ENCODE results near the gene PGLYRP4. TPM values are rescaled to one million over a fixed set of nuclear protein-coding genes. Genes with fewer than 3 reads are reported as not detected.
"Not testable (repeated sequence)": the region's sequence is repeated elsewhere in the genome, so short reads cannot be mapped to it uniquely, and the experiment has no call there.

PGLYRP4 gene
- total RNA-seq, 1 donor from 2014 or later = not detected

DNA sequence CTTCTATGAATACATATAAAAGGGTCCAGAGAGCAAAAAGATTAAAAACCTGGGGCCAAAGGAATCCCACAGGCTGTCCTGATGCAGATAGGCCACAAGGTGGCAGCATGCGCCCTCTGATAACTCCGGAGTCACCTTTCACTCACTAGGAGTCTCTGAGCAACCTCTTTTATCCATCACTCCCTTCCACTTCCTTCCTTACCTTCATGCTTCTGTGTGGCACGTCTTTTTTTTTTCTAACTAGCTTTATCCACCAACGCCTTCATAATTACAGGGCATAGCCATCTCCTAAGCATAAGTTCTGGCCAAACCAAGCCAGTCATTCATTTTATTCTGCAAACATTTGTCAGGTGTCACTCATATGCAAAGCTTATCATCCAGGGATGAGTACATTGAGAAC lies 3.9 kb upstream of the PGLYRP4 start:
- peak; percentile 48 for DNase-seq (ENCODE audit: low spot score, unreplicated experiment)
- peaks cover 27% of the 10 kb centered on the region for H3K27me3 Mint-ChIP-seq
- no peaks in the 10 kb centered on the region for H3K9me3 Mint-ChIP-seq (ENCODE audit: low read depth)
- H3K4me1 Mint-ChIP-seq (ENCODE audit: low read depth) = no peaks in the 10 kb centered on the region
- H3K27ac Mint-ChIP-seq = no peak overlapping the region
- TF ChIP-seq, protein P1, sequence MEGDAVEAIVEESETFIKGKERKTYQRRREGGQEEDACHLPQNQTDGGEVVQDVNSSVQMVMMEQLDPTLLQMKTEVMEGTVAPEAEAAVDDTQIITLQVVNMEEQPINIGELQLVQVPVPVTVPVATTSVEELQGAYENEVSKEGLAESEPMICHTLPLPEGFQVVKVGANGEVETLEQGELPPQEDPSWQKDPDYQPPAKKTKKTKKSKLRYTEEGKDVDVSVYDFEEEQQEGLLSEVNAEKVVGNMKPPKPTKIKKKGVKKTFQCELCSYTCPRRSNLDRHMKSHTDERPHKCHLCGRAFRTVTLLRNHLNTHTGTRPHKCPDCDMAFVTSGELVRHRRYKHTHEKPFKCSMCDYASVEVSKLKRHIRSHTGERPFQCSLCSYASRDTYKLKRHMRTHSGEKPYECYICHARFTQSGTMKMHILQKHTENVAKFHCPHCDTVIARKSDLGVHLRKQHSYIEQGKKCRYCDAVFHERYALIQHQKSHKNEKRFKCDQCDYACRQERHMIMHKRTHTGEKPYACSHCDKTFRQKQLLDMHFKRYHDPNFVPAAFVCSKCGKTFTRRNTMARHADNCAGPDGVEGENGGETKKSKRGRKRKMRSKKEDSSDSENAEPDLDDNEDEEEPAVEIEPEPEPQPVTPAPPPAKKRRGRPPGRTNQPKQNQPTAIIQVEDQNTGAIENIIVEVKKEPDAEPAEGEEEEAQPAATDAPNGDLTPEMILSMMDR (IDR thresholded peaks at IDR 0.05; ENCODE audit: unreplicated experiment) = peak; percentile 97
- H3K4me3 Mint-ChIP-seq (ENCODE audit: low read depth) = no peak overlapping the region
- no peaks in the 10 kb centered on the region for H3K36me3 Mint-ChIP-seq (ENCODE audit: insufficient read depth)

DNA sequence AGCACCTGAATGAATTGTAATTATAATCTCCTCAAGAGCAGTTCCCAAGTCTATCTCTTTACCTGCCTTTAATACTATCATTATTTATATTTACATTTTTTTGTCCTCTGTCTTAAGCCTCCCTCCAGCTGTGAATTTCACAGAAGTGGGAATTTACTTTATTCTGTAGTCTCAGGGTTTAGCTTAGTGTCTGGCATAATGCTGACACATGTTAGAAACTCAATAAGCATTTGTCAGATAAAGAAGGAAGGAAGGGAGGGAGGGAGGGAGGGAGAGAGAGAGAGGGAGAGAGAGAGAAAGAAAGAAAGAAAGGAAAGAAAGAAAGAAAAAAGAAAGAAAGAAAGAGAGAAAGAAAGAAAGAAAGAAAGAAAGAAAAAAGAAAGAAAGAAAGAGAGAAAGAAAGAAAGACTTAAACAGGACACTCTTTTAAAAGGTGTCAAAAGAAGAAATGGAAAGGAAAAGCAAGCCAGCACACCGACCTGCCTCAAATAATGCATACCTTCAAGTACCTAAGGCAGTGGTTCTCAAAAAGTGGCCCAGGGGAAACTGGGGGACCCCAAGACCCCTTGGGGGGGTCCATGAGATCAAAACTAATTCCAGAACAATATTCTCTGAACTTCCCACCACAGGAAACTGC lies 1.8 kb upstream of the PGLYRP4 start:
- H3K9me3 Mint-ChIP-seq (ENCODE audit: low read depth) = no peaks in the 10 kb centered on the region
- no peak overlapping the region for H3K27ac Mint-ChIP-seq
- H3K4me1 Mint-ChIP-seq (ENCODE audit: low read depth) = no peaks in the 10 kb centered on the region
- no peak for DNase-seq (ENCODE audit: low spot score, unreplicated experiment)
- H3K36me3 Mint-ChIP-seq (ENCODE audit: insufficient read depth) = no peaks in the 10 kb centered on the region
- no peak overlapping the region for H3K4me3 Mint-ChIP-seq (ENCODE audit: low read depth)
- TF ChIP-seq, protein P1 (IDR thresholded peaks at IDR 0.05; ENCODE audit: unreplicated experiment) = no peak
- peaks cover 19% of the 10 kb centered on the region for H3K27me3 Mint-ChIP-seq

DNA sequence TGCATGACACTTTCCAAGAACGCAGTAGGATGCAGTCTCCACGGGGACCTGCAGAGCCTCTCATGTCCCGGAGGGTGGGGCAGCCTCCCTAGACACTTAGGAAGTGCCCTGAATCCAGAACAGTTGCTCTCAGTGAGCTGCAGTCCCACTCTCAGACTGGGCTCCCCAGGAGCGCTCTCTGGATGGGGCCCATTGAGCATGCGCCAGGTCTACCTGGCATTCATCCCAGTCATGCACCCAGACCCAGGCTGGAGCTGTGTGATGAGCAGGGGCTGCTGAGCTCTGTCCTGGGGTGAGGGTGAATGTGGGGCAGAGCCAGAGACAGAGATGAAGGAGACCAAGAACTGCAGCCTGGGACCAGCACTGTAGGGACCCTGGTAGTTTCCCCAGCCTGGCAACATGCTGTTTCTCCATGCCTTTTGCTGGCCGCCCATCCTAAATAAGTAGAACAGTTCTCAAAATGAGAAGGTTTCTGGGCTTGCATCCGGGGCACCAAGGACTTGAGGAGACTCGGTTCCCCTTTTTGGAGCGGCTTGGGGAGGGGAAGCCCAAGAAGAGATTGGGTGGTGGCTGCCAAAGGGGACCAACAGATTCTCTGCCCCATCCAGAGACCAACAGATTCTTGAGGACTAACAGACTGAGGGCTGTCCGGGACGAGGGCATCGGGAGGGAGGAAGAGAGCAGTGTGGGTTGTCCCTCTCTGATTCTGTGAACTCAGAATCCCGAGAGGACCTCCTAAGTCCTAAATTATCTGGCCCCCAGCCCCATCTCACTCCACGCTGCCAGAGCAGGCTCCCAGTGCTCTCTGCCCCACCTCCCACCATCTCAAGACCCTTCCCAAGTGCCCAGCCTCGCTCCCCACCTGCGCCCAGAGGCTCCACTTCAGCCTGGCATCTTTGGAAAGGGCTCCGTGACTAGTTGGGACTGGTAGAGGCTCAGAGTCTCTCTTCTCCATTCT lies 1.0 kb upstream of the PGLYRP4 start:
- H3K27ac Mint-ChIP-seq = no peak overlapping the region
- TF ChIP-seq, protein P1 (IDR thresholded peaks at IDR 0.05; ENCODE audit: unreplicated experiment) = no peak
- H3K4me1 Mint-ChIP-seq (ENCODE audit: low read depth) = no peaks in the 10 kb centered on the region
- peaks cover 19% of the 10 kb centered on the region for H3K27me3 Mint-ChIP-seq
- H3K4me3 Mint-ChIP-seq (ENCODE audit: low read depth) = no peak overlapping the region
- H3K9me3 Mint-ChIP-seq (ENCODE audit: low read depth) = no peaks in the 10 kb centered on the region
- H3K36me3 Mint-ChIP-seq (ENCODE audit: insufficient read depth) = no peaks in the 10 kb centered on the region
- no peak for DNase-seq (ENCODE audit: low spot score, unreplicated experiment)

DNA sequence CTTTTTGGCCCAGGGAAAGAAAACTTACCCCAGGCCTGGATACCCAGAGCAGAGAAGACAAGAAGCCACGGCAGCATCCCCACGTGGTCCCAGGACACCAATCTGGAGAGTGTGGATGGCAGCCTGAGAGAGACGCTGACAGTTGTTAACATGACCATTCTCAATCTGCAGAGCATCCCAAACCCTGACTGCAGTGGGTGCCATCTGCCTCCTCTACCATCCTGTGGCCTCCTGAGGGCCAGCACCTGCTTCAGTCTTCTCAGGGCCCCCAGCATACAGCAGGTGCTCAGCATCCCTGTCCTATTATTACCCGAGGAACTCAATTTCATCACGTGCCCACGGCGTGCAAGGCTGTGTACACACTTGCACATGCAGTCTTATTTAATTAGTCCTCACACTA lies 785 bp downstream of the PGLYRP4 start:
- H3K27me3 Mint-ChIP-seq = peaks cover 23% of the 10 kb centered on the region
- no peaks in the 10 kb centered on the region for H3K9me3 Mint-ChIP-seq (ENCODE audit: low read depth)
- DNase-seq (ENCODE audit: low spot score, unreplicated experiment) = no peak
- H3K4me3 Mint-ChIP-seq (ENCODE audit: low read depth) = no peak overlapping the region
- TF ChIP-seq, protein P1 (IDR thresholded peaks at IDR 0.05; ENCODE audit: unreplicated experiment) = no peak
- no peak overlapping the region for H3K27ac Mint-ChIP-seq
- peaks cover 12% of the 10 kb centered on the region for H3K4me1 Mint-ChIP-seq (ENCODE audit: low read depth)
- H3K36me3 Mint-ChIP-seq (ENCODE audit: insufficient read depth) = no peaks in the 10 kb centered on the region

DNA sequence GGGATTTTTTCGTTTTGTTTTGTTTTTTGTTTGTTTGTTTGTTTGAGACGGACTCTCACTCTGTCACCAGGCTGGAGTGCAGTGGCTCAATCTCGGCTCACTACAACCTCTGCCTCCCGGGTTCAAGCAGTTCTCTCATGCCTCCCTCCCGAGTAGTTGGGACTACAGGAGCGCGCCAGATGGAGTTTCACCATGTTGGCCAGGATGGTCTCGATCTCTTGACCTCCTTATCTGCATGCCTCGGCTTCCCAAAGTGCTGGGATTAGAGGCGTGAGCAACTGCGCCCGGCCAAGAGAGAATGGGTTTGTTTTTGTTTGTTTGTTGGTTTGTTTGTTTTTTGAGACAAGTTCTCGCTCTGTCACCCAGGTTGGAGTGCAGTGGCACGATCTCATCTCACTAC lies 1.6 kb downstream of the PGLYRP4 start:
- not testable (repeated sequence) for DNase-seq (ENCODE audit: low spot score, unreplicated experiment); H3K27ac Mint-ChIP-seq; H3K4me3 Mint-ChIP-seq (ENCODE audit: low read depth); H3K9me3 Mint-ChIP-seq (ENCODE audit: low read depth); H3K36me3 Mint-ChIP-seq (ENCODE audit: insufficient read depth)
- H3K27me3 Mint-ChIP-seq = peaks cover 23% of the 10 kb centered on the region
- H3K4me1 Mint-ChIP-seq (ENCODE audit: low read depth) = peaks cover 12% of the 10 kb centered on the region

Measured in progenitor cell of endocrine pancreas (in vitro differentiated cells).